Liver (tissue), 9 donors: Measurements from ENCODE around the gene CHST6. TPM values are rescaled to one million over a fixed set of nuclear protein-coding genes. Genes with fewer than 3 reads are reported as not detected.

ENCODE experiments used
- DNase-seq: peaks from one replicate; pipeline ENCODE4 v3.0.0-alpha.2; 2017; ENCODE audit warnings: low spot score
- H3K27ac ChIP-seq, 2 donors: one replicate each; pipeline ENCODE4 v1.7.0; 2013; ENCODE audit warnings: inconsistent platforms in 2 of 2, low read length in 2 of 2, control low read depth in 1 of 2, low read depth in 1 of 2, mild to moderate bottlenecking in 1 of 2
- H3K27me3 ChIP-seq, 4 donors: one replicate each; pipeline versions ENCODE4 v1.6.1 to v1.7.0; 2013; ENCODE audit warnings: low read length in 3 of 4, inconsistent platforms in 1 of 4, mild to moderate bottlenecking in 1 of 4, moderate library complexity in 1 of 4; ENCODE audit not compliant: control insufficient read depth in 4 of 4, insufficient read depth in 4 of 4
- H3K36me3 ChIP-seq, 4 donors: one replicate each; pipeline versions ENCODE4 v1.6.1 to v1.7.0; 2013; ENCODE audit warnings: low read length in 3 of 4, mild to moderate bottlenecking in 3 of 4, low read depth in 1 of 4, moderate library complexity in 1 of 4; ENCODE audit not compliant: control insufficient read depth in 4 of 4, insufficient read depth in 3 of 4
- H3K4me1 ChIP-seq, 4 donors: one replicate each; pipeline versions ENCODE4 v1.6.1 to v1.7.0; 2013; ENCODE audit warnings: low read length in 3 of 4, mild to moderate bottlenecking in 3 of 4, moderate library complexity in 1 of 4; ENCODE audit not compliant: control insufficient read depth in 4 of 4, insufficient read depth in 4 of 4
- H3K4me3 ChIP-seq, 3 donors: one replicate each; pipeline versions ENCODE4 v1.6.1 to v1.7.0; 2013; ENCODE audit warnings: low read length in 3 of 3, control low read depth in 1 of 3, low read depth in 1 of 3, mild to moderate bottlenecking in 1 of 3
- H3K9ac ChIP-seq, 2 donors: one replicate each; pipeline ENCODE4 v1.7.0; 2013; ENCODE audit warnings: low read length in 2 of 2, mild to moderate bottlenecking in 2 of 2, moderate library complexity in 2 of 2, control low read depth in 1 of 2, low read depth in 1 of 2
- H3K9me3 ChIP-seq, 4 donors: one replicate each; pipeline versions ENCODE4 v1.6.1 to v1.7.0; 2013; ENCODE audit warnings: low read length in 3 of 4; ENCODE audit not compliant: control insufficient read depth in 4 of 4
- ATF3 ChIP-seq: IDR thresholded peaks from 2 replicates; pipeline ENCODE4 v1.6.1; 2016; ENCODE audit warnings: antibody characterized with exemption
- CTCF ChIP-seq: fragments of 150-350 bp; IDR thresholded peaks from 2 replicates; pipeline ENCODE4 v1.5.1; 2017; ENCODE audit warnings: improper control_type of control experiment, low read depth, low read length; ENCODE audit not compliant: missing input control
- EGR1 ChIP-seq, 2 donors: IDR thresholded peaks; 2 replicates each; pipeline ENCODE4 v1.6.1; 2016 to 2018; ENCODE audit warnings: antibody characterized with exemption in 2 of 2, low read depth in 2 of 2
- FOXA1 ChIP-seq: IDR thresholded peaks from 2 replicates; pipeline ENCODE4 v1.6.1; 2016; ENCODE audit warnings: antibody characterized with exemption
- FOXA2 ChIP-seq: IDR thresholded peaks from 2 replicates; pipeline ENCODE4 v1.6.1; 2016; ENCODE audit warnings: antibody characterized with exemption
- GABPA ChIP-seq, 2 donors: IDR thresholded peaks in 1 of 2; conservative IDR thresholded peaks in 1 of 2; 2 replicates each; pipeline ENCODE4 v1.6.1; 2016; ENCODE audit warnings: antibody characterized with exemption in 2 of 2, mild to moderate bottlenecking in 1 of 2, moderate library complexity in 1 of 2
- HNF4A ChIP-seq, 2 donors: conservative IDR thresholded peaks; 2 replicates each; pipeline ENCODE4 v1.6.1; 2016; ENCODE audit warnings: antibody characterized with exemption in 2 of 2, mild to moderate bottlenecking in 2 of 2
- HNF4G ChIP-seq: IDR thresholded peaks from 2 replicates; pipeline ENCODE4 v1.6.1; 2016; ENCODE audit warnings: antibody characterized with exemption
- JUND ChIP-seq, 2 donors: IDR thresholded peaks; 2 replicates each; pipeline ENCODE4 v1.6.1; 2016; ENCODE audit warnings: antibody characterized with exemption in 2 of 2
- MAX ChIP-seq: IDR thresholded peaks from 2 replicates; pipeline ENCODE4 v1.6.1; 2016; ENCODE audit warnings: antibody characterized with exemption
- NR2F2 ChIP-seq: IDR thresholded peaks from 2 replicates; pipeline ENCODE4 v1.6.1; 2016; ENCODE audit warnings: antibody characterized with exemption
- RAD21 ChIP-seq, 2 donors: IDR thresholded peaks; 2 replicates each; pipeline ENCODE4 v1.6.1; 2016; ENCODE audit warnings: antibody characterized with exemption in 2 of 2, mild to moderate bottlenecking in 2 of 2
- REST ChIP-seq: IDR thresholded peaks from 2 replicates; pipeline ENCODE4 v1.6.1; 2016; ENCODE audit warnings: antibody characterized with exemption, mild to moderate bottlenecking
- RXRA ChIP-seq, 2 donors: IDR thresholded peaks; 2 replicates each; pipeline ENCODE4 v1.6.1; 2017 to 2018; ENCODE audit warnings: antibody characterized with exemption in 2 of 2, mild to moderate bottlenecking in 1 of 2
- SP1 ChIP-seq: IDR thresholded peaks from 2 replicates; pipeline ENCODE4 v1.6.1; 2018; ENCODE audit warnings: antibody characterized with exemption, mild to moderate bottlenecking
- TAF1 ChIP-seq: conservative IDR thresholded peaks from 2 replicates; pipeline ENCODE4 v1.6.1; 2016; ENCODE audit warnings: antibody characterized with exemption, mild to moderate bottlenecking
- YY1 ChIP-seq: IDR thresholded peaks from 2 replicates; pipeline ENCODE4 v1.6.1; 2016; ENCODE audit warnings: antibody characterized with exemption, mild to moderate bottlenecking
- ZBTB33 ChIP-seq: IDR thresholded peaks from 2 replicates; pipeline ENCODE4 v1.6.1; 2016; ENCODE audit warnings: antibody characterized with exemption
- whole genome bisulfite sequencing: extraction: QIAGEN DNeasy Blood & Tissue Kit; methylation state at CpG from one replicate; pipeline ENCODE4 v1.1.7; 2013; 5-methylcytosine and 5-hydroxymethylcytosine counted together
- polyA plus RNA-seq, 2 donors: library from polyadenylated mRNA; stranded (reverse) in 1 of 2; unstranded in 1 of 2; fragments of 200-250 nt in 1 of 2; fragments of >200 nt in 1 of 2; fragmentation: Nextera tagmentation in 1 of 2; extraction: Ambion mirVana in 1 of 2; gene quantifications; one replicate each; pipeline versions ENCODE4 v1.2.1 to v1.2.3, GENCODE V29; 2013 to 2015
- total RNA-seq, 2 donors: library from RNA; depleted of rRNA; stranded (reverse); fragments of >200 nt; gene quantifications; one replicate each; pipeline ENCODE4 v1.2.3, GENCODE V29; 2014
- donor health status: healthy.
- donor health status: healthy.
- donor health status: healthy.
- donor health status: healthy.
- donor health status: healthy.

Gene CHST6
- total and polyA plus RNA-seq, 4 donors = under 0.01 to 0.17 TPM; not detected in 2

GRCh38 chr16:75477680-75478473 is 17.4 kb downstream of the CHST6 start:
- no peaks in the 10 kb centered on the region for H3K36me3 ChIP-seq
- H3K9me3 ChIP-seq = no peaks in the 10 kb centered on the region
- no peak overlapping the region for H3K9ac ChIP-seq
- no peaks in the 10 kb centered on the region for H3K27me3 ChIP-seq
- WGBS = 74% methylated on average over 4 of the region's 4 CpGs
- no peaks in the 10 kb centered on the region for H3K4me1 ChIP-seq
- no peak overlapping the region for H3K4me3 ChIP-seq
- TF ChIP-seq NR2F2 (no peak), ZBTB33 (no peak), TAF1 (no peak), FOXA1 (no peak), RXRA (IDR thresholded peaks at IDR 0.05) (no peak), HNF4A (conservative IDR thresholded peaks at IDR 0.05) (no peak), RAD21 (IDR thresholded peaks at IDR 0.05) (no peak), HNF4G (no peak), CTCF (no peak), YY1 (no peak), ATF3 (no peak), GABPA (IDR thresholded peaks at IDR 0.05 in 1 of 2, conservative IDR thresholded peaks at IDR 0.05 in 1 of 2) (no peak), JUND (IDR thresholded peaks at IDR 0.05) (no peak), SP1 (no peak), MAX (no peak), EGR1 (IDR thresholded peaks at IDR 0.05; ENCODE audit: low read depth in 2 of 2) (no peak), FOXA2 (no peak), REST (no peak)
- no peak overlapping the region for H3K27ac ChIP-seq
- no peak for DNase-seq
